ENCODE results near the gene TLR9.
A peak's percentile ranks its signal among the peaks of the same experiment; 100 is the strongest.

The TLR9 gene

GRCh38 chr3:52248816-52249547 is 23.5 kb upstream of the TLR9 start:
- no peak overlapping the region for H3K27ac ChIP-seq (ENCODE audit: low read length)

DNA sequence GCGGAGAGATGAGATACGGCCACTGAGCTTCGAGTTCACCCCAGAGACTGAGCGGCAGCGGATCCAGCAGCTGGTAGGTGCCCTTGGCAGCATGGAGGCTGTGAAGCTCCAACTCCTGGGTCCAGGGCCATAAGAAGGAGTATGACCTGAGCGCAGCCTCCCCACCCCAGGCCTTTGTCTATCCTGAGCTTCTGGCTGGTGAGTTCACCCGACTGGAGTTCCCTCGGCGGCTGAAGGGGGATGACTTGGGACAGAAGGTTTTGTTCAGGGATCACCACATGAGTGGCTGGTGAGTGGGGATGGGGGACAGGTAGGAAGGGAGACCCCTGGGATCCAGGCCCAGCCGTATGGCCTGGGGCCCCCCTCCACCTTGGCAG is 22.7 kb upstream of the TLR9 start:
- Histone ChIP-seq H3K36me3 (ENCODE audit: insufficient read depth, low read length) (peaks cover 48% of the 10 kb centered on the region), H3K79me2 (ENCODE audit: insufficient read depth, low read length) (no peaks in the 10 kb centered on the region), H3K27ac (ENCODE audit: low read length) (no peak overlapping the region), H3K4me2 (ENCODE audit: insufficient read depth, low read length) (no peak overlapping the region), H3K9ac (ENCODE audit: low read depth, low read length) (no peak overlapping the region), H3K27me3 (ENCODE audit: insufficient read depth, low read length, poor library complexity) (no peaks in the 10 kb centered on the region), H2AFZ (ENCODE audit: low read depth, low read length) (no peak overlapping the region), H3K9me3 (ENCODE audit: insufficient read depth, low read length, severe bottlenecking) (no peaks in the 10 kb centered on the region), H3K4me1 (ENCODE audit: insufficient read depth, low read length) (peaks cover 40% of the 10 kb centered on the region), H4K20me1 (ENCODE audit: insufficient read depth, low read length) (peaks cover 18% of the 10 kb centered on the region), H3K4me3 (ENCODE audit: low read depth in 1 of 2, low read length in 2 of 2) (no peak overlapping the region)
- no peak for ATAC-seq (ENCODE audit: insufficient read depth, low read depth)
- no peak for DNase-seq
- TF ChIP-seq, protein P1, sequence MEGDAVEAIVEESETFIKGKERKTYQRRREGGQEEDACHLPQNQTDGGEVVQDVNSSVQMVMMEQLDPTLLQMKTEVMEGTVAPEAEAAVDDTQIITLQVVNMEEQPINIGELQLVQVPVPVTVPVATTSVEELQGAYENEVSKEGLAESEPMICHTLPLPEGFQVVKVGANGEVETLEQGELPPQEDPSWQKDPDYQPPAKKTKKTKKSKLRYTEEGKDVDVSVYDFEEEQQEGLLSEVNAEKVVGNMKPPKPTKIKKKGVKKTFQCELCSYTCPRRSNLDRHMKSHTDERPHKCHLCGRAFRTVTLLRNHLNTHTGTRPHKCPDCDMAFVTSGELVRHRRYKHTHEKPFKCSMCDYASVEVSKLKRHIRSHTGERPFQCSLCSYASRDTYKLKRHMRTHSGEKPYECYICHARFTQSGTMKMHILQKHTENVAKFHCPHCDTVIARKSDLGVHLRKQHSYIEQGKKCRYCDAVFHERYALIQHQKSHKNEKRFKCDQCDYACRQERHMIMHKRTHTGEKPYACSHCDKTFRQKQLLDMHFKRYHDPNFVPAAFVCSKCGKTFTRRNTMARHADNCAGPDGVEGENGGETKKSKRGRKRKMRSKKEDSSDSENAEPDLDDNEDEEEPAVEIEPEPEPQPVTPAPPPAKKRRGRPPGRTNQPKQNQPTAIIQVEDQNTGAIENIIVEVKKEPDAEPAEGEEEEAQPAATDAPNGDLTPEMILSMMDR (IDR thresholded peaks at IDR 0.05; ENCODE audit: borderline replicate concordance, extremely low read depth, low read length, poor library complexity, severe bottlenecking) = no peak
- no peak for TF ChIP-seq EZH2 (IDR thresholded peaks at IDR 0.05; ENCODE audit: borderline replicate concordance, low read depth, low read length, severe bottlenecking)

More at GRCh38 chr3:52248816-52249547, 23.5 kb upstream of the TLR9 start:
- H3K4me1 ChIP-seq (ENCODE audit: insufficient read depth, low read length) = peaks cover 47% of the 10 kb centered on the region
- no peaks in the 10 kb centered on the region for H3K9me3 ChIP-seq (ENCODE audit: insufficient read depth, low read length, severe bottlenecking)
- H3K27me3 ChIP-seq (ENCODE audit: insufficient read depth, low read length, poor library complexity) = no peaks in the 10 kb centered on the region
- H4K20me1 ChIP-seq (ENCODE audit: insufficient read depth, low read length) = peaks cover 24% of the 10 kb centered on the region
- no peaks in the 10 kb centered on the region for H3K79me2 ChIP-seq (ENCODE audit: insufficient read depth, low read length)
- H3K36me3 ChIP-seq (ENCODE audit: insufficient read depth, low read length) = peaks cover 54% of the 10 kb centered on the region
- no peak overlapping the region for H3K9ac ChIP-seq (ENCODE audit: low read depth, low read length)
- ATAC-seq (ENCODE audit: insufficient read depth, low read depth) (no peak), DNase-seq (no peak)
- no peak overlapping the region for H3K4me2 ChIP-seq (ENCODE audit: insufficient read depth, low read length)
- TF ChIP-seq, protein P1 (IDR thresholded peaks at IDR 0.05; ENCODE audit: borderline replicate concordance, extremely low read depth, low read length, poor library complexity, severe bottlenecking) = no peak
- TF ChIP-seq EZH2 (IDR thresholded peaks at IDR 0.05; ENCODE audit: borderline replicate concordance, low read depth, low read length, severe bottlenecking) = no peak
- no peak overlapping the region for H3K4me3 ChIP-seq (ENCODE audit: low read depth in 1 of 2, low read length in 2 of 2)
- no peak overlapping the region for H2AFZ ChIP-seq (ENCODE audit: low read depth, low read length)

DNA sequence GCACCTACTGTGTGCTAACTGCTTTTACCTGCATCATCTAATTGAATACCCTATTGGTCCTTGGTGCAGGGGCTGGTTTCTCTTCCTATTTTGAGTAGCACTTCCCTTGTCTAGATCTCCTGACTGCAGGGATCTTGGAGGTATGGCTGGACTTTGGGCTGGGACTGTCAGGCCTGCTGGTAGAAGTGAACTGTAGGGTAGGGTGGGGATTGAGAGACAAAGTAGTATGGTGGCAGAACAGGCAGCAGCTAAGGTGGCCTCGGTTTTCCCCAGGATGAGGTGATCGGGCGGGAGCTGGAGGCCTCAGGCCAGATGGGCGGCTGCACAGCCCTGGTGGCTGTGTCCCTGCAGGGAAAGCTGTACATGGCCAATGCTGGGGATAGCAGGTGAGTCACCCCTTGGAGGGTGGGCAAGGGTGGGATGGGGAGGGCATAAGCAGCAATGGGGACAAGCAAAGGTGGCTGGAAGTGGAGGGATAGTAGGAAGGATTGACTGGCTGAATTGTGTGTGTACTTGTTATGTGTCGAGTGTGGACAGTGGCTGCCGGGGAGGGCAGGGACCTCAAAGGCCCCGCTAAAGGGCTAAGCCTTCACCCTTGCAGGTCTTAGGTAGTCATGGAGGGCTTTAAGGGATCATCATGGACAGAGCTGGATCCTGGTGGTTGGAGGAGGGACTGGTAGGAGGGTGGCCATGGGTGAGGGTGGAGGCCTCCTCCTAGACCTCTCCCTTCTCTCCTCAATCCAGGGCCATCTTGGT is 22.1 kb upstream of the TLR9 start:
- H3K27ac ChIP-seq (ENCODE audit: low read length) = no peak overlapping the region
- H3K79me2 ChIP-seq (ENCODE audit: insufficient read depth, low read length) = no peaks in the 10 kb centered on the region
- H3K9me3 ChIP-seq (ENCODE audit: insufficient read depth, low read length, severe bottlenecking) = no peaks in the 10 kb centered on the region
- no peak for ATAC-seq (ENCODE audit: insufficient read depth, low read depth)
- no peak for DNase-seq
- no peak overlapping the region for H3K9ac ChIP-seq (ENCODE audit: low read depth, low read length)
- TF ChIP-seq, protein P1 (IDR thresholded peaks at IDR 0.05; ENCODE audit: borderline replicate concordance, extremely low read depth, low read length, poor library complexity, severe bottlenecking) = no peak
- TF ChIP-seq EZH2 (IDR thresholded peaks at IDR 0.05; ENCODE audit: borderline replicate concordance, low read depth, low read length, severe bottlenecking) = no peak
- H3K27me3 ChIP-seq (ENCODE audit: insufficient read depth, low read length, poor library complexity) = no peaks in the 10 kb centered on the region
- peaks cover 42% of the 10 kb centered on the region for H3K36me3 ChIP-seq (ENCODE audit: insufficient read depth, low read length)
- peak overlapping the region in 1 of 2 experiments; percentile 71; a peak in 1 of 4 replicates for H3K4me3 ChIP-seq (ENCODE audit: low read depth in 1 of 2, low read length in 2 of 2)
- H3K4me1 ChIP-seq (ENCODE audit: insufficient read depth, low read length) = peaks cover 35% of the 10 kb centered on the region
- H3K4me2 ChIP-seq (ENCODE audit: insufficient read depth, low read length) = peak overlapping the region; percentile 89; the same call in 1 of the 2 replicates
- no peak overlapping the region for H2AFZ ChIP-seq (ENCODE audit: low read depth, low read length)
- H4K20me1 ChIP-seq (ENCODE audit: insufficient read depth, low read length) = peaks cover 18% of the 10 kb centered on the region

Measured in DND-41 (cell line).